Adipose tissue (tissue), 3 donors: Measurements from ENCODE around the gene MAVS. TPM values are rescaled to one million over a fixed set of nuclear protein-coding genes. Genes with fewer than 3 reads are reported as not detected.
A peak's percentile ranks its signal among the peaks of the same experiment; 100 is the strongest.
"Not testable (repeated sequence)": the region's sequence is repeated elsewhere in the genome, so short reads cannot be mapped to it uniquely, and the experiment has no call there.

Source experiments
- H3K27ac ChIP-seq: one replicate; pipeline ENCODE4 v1.5.1; 2013; ENCODE audit warnings: low read depth, low read length
- WGBS, 3 donors: extraction: QIAGEN DNeasy Blood & Tissue Kit; methylation state at CpG; one replicate each; pipeline ENCODE4 v1.1.7; 2013; 5-methylcytosine and 5-hydroxymethylcytosine counted together
- polyA plus RNA-seq, 3 donors: library from polyadenylated mRNA; stranded (reverse); fragments of 200-250 nt; gene quantifications; one replicate each; pipeline ENCODE4 v1.2.3, GENCODE V29; 2013
- donor health status: healthy with polysubstance abuse.
- donor health status: Bipolar disorder and iron deficiency.
- donor health status: healthy.

Gene MAVS
- polyA plus RNA-seq, 3 donors = 12.6 to 27.0 (median 19.9) TPM

- no peak overlapping the region for H3K27ac ChIP-seq
- 88 to 94% (median 89%) methylated on average over 10 of the region's 10 CpGs for WGBS, 3 donors
Measured at GRCh38 chr20:3869839-3870634, 23.4 kb downstream of the MAVS start.

GRCh38 chr20:3871550-3872265, 25.1 kb downstream of the MAVS start:
- 90 to 93% (median 90%) methylated on average over 4 of the region's 4 CpGs for WGBS, 3 donors
- no peak overlapping the region for H3K27ac ChIP-seq

GRCh38 chr20:3873507-3873906, 26.9 kb downstream of the MAVS start:
- H3K27ac ChIP-seq = no peak overlapping the region
- WGBS, 3 donors = 95 to 99% (median 97%) methylated on average over 5 of the region's 5 CpGs

GRCh38 chr20:3874194-3874844, 27.7 kb downstream of the MAVS start:
- WGBS, 3 donors = 63 to 68% (median 64%) methylated on average over 3 of the region's 3 CpGs
- no peak overlapping the region for H3K27ac ChIP-seq

- H3K27ac ChIP-seq = no peak overlapping the region
- WGBS, 3 donors = 67 to 82% (median 70%) methylated on average over 9 of the region's 9 CpGs
Measured at GRCh38 chr20:3875378-3875974, 28.8 kb downstream of the MAVS start.

- WGBS, 3 donors = 60 to 84% (median 63%) methylated on average over 1 of the region's 1 CpG
- no peak overlapping the region for H3K27ac ChIP-seq
Measured at GRCh38 chr20:3876000-3876399, 29.4 kb downstream of the MAVS start.

GRCh38 chr20:3876676-3877075, 30.0 kb downstream of the MAVS start:
- no peak overlapping the region for H3K27ac ChIP-seq

- 90 to 100% (median 91%) methylated on average over 4 of the region's 4 CpGs for WGBS, 3 donors
Measured at GRCh38 chr20:3878921-3879274, 32.3 kb downstream of the MAVS start.

GRCh38 chr20:3885715-3886114, 39.1 kb downstream of the MAVS start:
- WGBS, 3 donors = 89 to 95% (median 94%) methylated on average over 3 of the region's 3 CpGs
- no peak overlapping the region for H3K27ac ChIP-seq

More at GRCh38 chr20:3878921-3879274, 32.3 kb downstream of the MAVS start:
- H3K27ac ChIP-seq = not testable (repeated sequence)

- no peak overlapping the region for H3K27ac ChIP-seq
- 15 to 23% (median 18%) methylated on average over 15 of the region's 15 CpGs for WGBS, 3 donors
Measured at GRCh38 chr20:3887876-3888620, 41.4 kb downstream of the MAVS start.

GRCh38 chr20:3888622-3889488, 42.2 kb downstream of the MAVS start, which contains the start of gene PANK2:
Gene PANK2, plus strand, starts transcription at chr20:3889387.
- H3K27ac ChIP-seq = peak within 1 kb of the TSS; percentile 62
- WGBS, 3 donors = 0 to 1% (median 0%) methylated on average over 53 to 72 of the region's 72 CpGs

GRCh38 chr20:3889489-3890397, 43.1 kb downstream of the MAVS start:
- H3K27ac ChIP-seq = peak overlapping the region; percentile 62
- WGBS, 3 donors = 0 to 1% (median 1%) methylated on average over 40 to 68 of the region's 68 CpGs

GRCh38 chr20:3890398-3890751, 43.7 kb downstream of the MAVS start:
- H3K27ac ChIP-seq = no peak overlapping the region
- 1 to 2% (median 1%) methylated on average over 3 of the region's 3 CpGs for WGBS, 3 donors

- WGBS, 3 donors = 47 to 58% (median 52%) methylated on average over 16 of the region's 16 CpGs
- H3K27ac ChIP-seq = no peak overlapping the region
Measured at GRCh38 chr20:3890999-3891929, 44.6 kb downstream of the MAVS start.

- no peak overlapping the region for H3K27ac ChIP-seq
- 68 to 87% (median 70%) methylated on average over 5 of the region's 5 CpGs for WGBS, 3 donors
Measured at GRCh38 chr20:3894796-3895195, 48.2 kb downstream of the MAVS start.

- H3K27ac ChIP-seq = no peak overlapping the region
Measured at GRCh38 chr20:3896302-3896701, 49.7 kb downstream of the MAVS start.

More at GRCh38 chr20:3896302-3896701, 49.7 kb downstream of the MAVS start:
- 68 to 85% (median 77%) methylated on average over 4 of the region's 4 CpGs for WGBS, 3 donors
